ENCODE results near the gene PRUNE1.

The PRUNE1 gene

GRCh38 chr1:151008244-151009205 is at the start of gene PRUNE1:
TSS of gene PRUNE1 (plus strand) at chr1:151008449. CDS start at chr1:151008633, 184 bp downstream.
- Histone ChIP-seq H3K4me3 (ENCODE audit: low read length in 2 of 2) (peak within 1 kb of the TSS; percentile 86 to 99), H3K36me3 (ENCODE audit: control insufficient read depth in 2 of 2, insufficient read depth in 2 of 2, low read length in 2 of 2) (no peaks in the 10 kb centered on the region), H3K9ac (ENCODE audit: low read length in 2 of 2) (peak within 1 kb of the TSS; percentile 81 to 93), H3K4me1 (ENCODE audit: control insufficient read depth, insufficient read depth, low read length) (peaks cover 40% of the 10 kb centered on the region), H3K27ac (ENCODE audit: low read length) (peak within 1 kb of the TSS; percentile 92), H3K27me3 (ENCODE audit: control insufficient read depth in 1 of 2, insufficient read depth in 2 of 2, low read length in 2 of 2) (no peaks in the 10 kb centered on the region), H3K9me3 (ENCODE audit: control insufficient read depth in 2 of 2, low read length in 2 of 2) (no peaks in the 10 kb centered on the region)

GRCh38 chr1:150960646-150961045 is 47.6 kb upstream of the PRUNE1 start:
- H3K9ac ChIP-seq (ENCODE audit: low read length in 2 of 2), result no peak overlapping the region
- no peak overlapping the region for H3K4me3 ChIP-seq (ENCODE audit: low read length in 2 of 2)
- no peaks in the 10 kb centered on the region for H3K4me1 ChIP-seq (ENCODE audit: control insufficient read depth, insufficient read depth, low read length)
- peaks cover 52 to 59% of the 10 kb centered on the region in 2 donors for H3K36me3 ChIP-seq (ENCODE audit: control insufficient read depth in 2 of 2, insufficient read depth in 2 of 2, low read length in 2 of 2)
- H3K27ac ChIP-seq (ENCODE audit: low read length), result no peak overlapping the region
- H3K27me3 ChIP-seq (ENCODE audit: control insufficient read depth in 1 of 2, insufficient read depth in 2 of 2, low read length in 2 of 2), result no peaks in the 10 kb centered on the region
- H3K9me3 ChIP-seq (ENCODE audit: control insufficient read depth in 2 of 2, low read length in 2 of 2), result no peaks in the 10 kb centered on the region

GRCh38 chr1:150961756-150962155 is 46.5 kb upstream of the PRUNE1 start:
- no peak overlapping the region for H3K27ac ChIP-seq (ENCODE audit: low read length)
- peaks cover 63 to 69% of the 10 kb centered on the region in 2 donors for H3K36me3 ChIP-seq (ENCODE audit: control insufficient read depth in 2 of 2, insufficient read depth in 2 of 2, low read length in 2 of 2)
- no peak overlapping the region for H3K4me3 ChIP-seq (ENCODE audit: low read length in 2 of 2)
- H3K9ac ChIP-seq (ENCODE audit: low read length in 2 of 2), result no peak overlapping the region
- H3K4me1 ChIP-seq (ENCODE audit: control insufficient read depth, insufficient read depth, low read length), result no peaks in the 10 kb centered on the region
- no peaks in the 10 kb centered on the region for H3K9me3 ChIP-seq (ENCODE audit: control insufficient read depth in 2 of 2, low read length in 2 of 2)
- H3K27me3 ChIP-seq (ENCODE audit: control insufficient read depth in 1 of 2, insufficient read depth in 2 of 2, low read length in 2 of 2), result no peaks in the 10 kb centered on the region

GRCh38 chr1:150963321-150964163 is 44.7 kb upstream of the PRUNE1 start:
- Histone ChIP-seq H3K27ac (ENCODE audit: low read length) (no peak overlapping the region), H3K4me3 (ENCODE audit: low read length in 2 of 2) (no peak overlapping the region), H3K27me3 (ENCODE audit: control insufficient read depth in 1 of 2, insufficient read depth in 2 of 2, low read length in 2 of 2) (no peaks in the 10 kb centered on the region), H3K9ac (ENCODE audit: low read length in 2 of 2) (no peak overlapping the region), H3K9me3 (ENCODE audit: control insufficient read depth in 2 of 2, low read length in 2 of 2) (no peaks in the 10 kb centered on the region), H3K36me3 (ENCODE audit: control insufficient read depth in 2 of 2, insufficient read depth in 2 of 2, low read length in 2 of 2) (peaks cover 76 to 80% of the 10 kb centered on the region in 2 donors), H3K4me1 (ENCODE audit: control insufficient read depth, insufficient read depth, low read length) (no peaks in the 10 kb centered on the region)

GRCh38 chr1:150964164-150964489 is 44.1 kb upstream of the PRUNE1 start:
- H3K9ac ChIP-seq (ENCODE audit: low read length in 2 of 2), result peak overlapping the region in 1 of 2 donors; percentile 13
- no peak overlapping the region for H3K4me3 ChIP-seq (ENCODE audit: low read length in 2 of 2)
- H3K9me3 ChIP-seq (ENCODE audit: control insufficient read depth in 2 of 2, low read length in 2 of 2), result no peaks in the 10 kb centered on the region
- H3K27ac ChIP-seq (ENCODE audit: low read length), result no peak overlapping the region
- H3K27me3 ChIP-seq (ENCODE audit: control insufficient read depth in 1 of 2, insufficient read depth in 2 of 2, low read length in 2 of 2), result no peaks in the 10 kb centered on the region
- H3K36me3 ChIP-seq (ENCODE audit: control insufficient read depth in 2 of 2, insufficient read depth in 2 of 2, low read length in 2 of 2), result peaks cover 75 to 79% of the 10 kb centered on the region in 2 donors
- H3K4me1 ChIP-seq (ENCODE audit: control insufficient read depth, insufficient read depth, low read length), result no peaks in the 10 kb centered on the region

- no peaks in the 10 kb centered on the region for H3K27me3 ChIP-seq (ENCODE audit: control insufficient read depth in 1 of 2, insufficient read depth in 2 of 2, low read length in 2 of 2)
- peaks cover 66 to 69% of the 10 kb centered on the region in 2 donors for H3K36me3 ChIP-seq (ENCODE audit: control insufficient read depth in 2 of 2, insufficient read depth in 2 of 2, low read length in 2 of 2)
- H3K4me3 ChIP-seq (ENCODE audit: low read length in 2 of 2), result no peak overlapping the region
- no peak overlapping the region for H3K27ac ChIP-seq (ENCODE audit: low read length)
- no peak overlapping the region for H3K9ac ChIP-seq (ENCODE audit: low read length in 2 of 2)
- H3K4me1 ChIP-seq (ENCODE audit: control insufficient read depth, insufficient read depth, low read length), result peaks cover 11% of the 10 kb centered on the region
- H3K9me3 ChIP-seq (ENCODE audit: control insufficient read depth in 2 of 2, low read length in 2 of 2), result no peaks in the 10 kb centered on the region
Measured at GRCh38 chr1:150965605-150966004, 42.6 kb upstream of the PRUNE1 start.

- Histone ChIP-seq H3K27ac (ENCODE audit: low read length) (peak overlapping the region; percentile 31), H3K36me3 (ENCODE audit: control insufficient read depth in 2 of 2, insufficient read depth in 2 of 2, low read length in 2 of 2) (peaks cover 62 to 65% of the 10 kb centered on the region in 2 donors), H3K9ac (ENCODE audit: low read length in 2 of 2) (no peak overlapping the region), H3K4me1 (ENCODE audit: control insufficient read depth, insufficient read depth, low read length) (peaks cover 15% of the 10 kb centered on the region), H3K4me3 (ENCODE audit: low read length in 2 of 2) (no peak overlapping the region), H3K27me3 (ENCODE audit: control insufficient read depth in 1 of 2, insufficient read depth in 2 of 2, low read length in 2 of 2) (no peaks in the 10 kb centered on the region), H3K9me3 (ENCODE audit: control insufficient read depth in 2 of 2, low read length in 2 of 2) (no peaks in the 10 kb centered on the region)
Measured at GRCh38 chr1:150966011-150966410, 42.2 kb upstream of the PRUNE1 start.

GRCh38 chr1:150967936-150968335 is 40.3 kb upstream of the PRUNE1 start:
- H3K4me3 ChIP-seq (ENCODE audit: low read length in 2 of 2), result no peak overlapping the region
- H3K9ac ChIP-seq (ENCODE audit: low read length in 2 of 2), result no peak overlapping the region
- no peaks in the 10 kb centered on the region for H3K9me3 ChIP-seq (ENCODE audit: control insufficient read depth in 2 of 2, low read length in 2 of 2)
- no peak overlapping the region for H3K27ac ChIP-seq (ENCODE audit: low read length)
- H3K4me1 ChIP-seq (ENCODE audit: control insufficient read depth, insufficient read depth, low read length), result peaks cover 34% of the 10 kb centered on the region
- no peaks in the 10 kb centered on the region for H3K27me3 ChIP-seq (ENCODE audit: control insufficient read depth in 1 of 2, insufficient read depth in 2 of 2, low read length in 2 of 2)
- H3K36me3 ChIP-seq (ENCODE audit: control insufficient read depth in 2 of 2, insufficient read depth in 2 of 2, low read length in 2 of 2), result peaks cover 51 to 52% of the 10 kb centered on the region in 2 donors

GRCh38 chr1:150968491-150968890 is 39.8 kb upstream of the PRUNE1 start:
- Histone ChIP-seq H3K9me3 (ENCODE audit: control insufficient read depth in 2 of 2, low read length in 2 of 2) (no peaks in the 10 kb centered on the region), H3K27ac (ENCODE audit: low read length) (no peak overlapping the region), H3K27me3 (ENCODE audit: control insufficient read depth in 1 of 2, insufficient read depth in 2 of 2, low read length in 2 of 2) (no peaks in the 10 kb centered on the region), H3K4me3 (ENCODE audit: low read length in 2 of 2) (no peak overlapping the region), H3K4me1 (ENCODE audit: control insufficient read depth, insufficient read depth, low read length) (peaks cover 39% of the 10 kb centered on the region), H3K9ac (ENCODE audit: low read length in 2 of 2) (no peak overlapping the region), H3K36me3 (ENCODE audit: control insufficient read depth in 2 of 2, insufficient read depth in 2 of 2, low read length in 2 of 2) (peaks cover 47 to 48% of the 10 kb centered on the region in 2 donors)

- Histone ChIP-seq H3K27me3 (ENCODE audit: control insufficient read depth in 1 of 2, insufficient read depth in 2 of 2, low read length in 2 of 2) (no peaks in the 10 kb centered on the region), H3K36me3 (ENCODE audit: control insufficient read depth in 2 of 2, insufficient read depth in 2 of 2, low read length in 2 of 2) (peaks cover 35 to 36% of the 10 kb centered on the region in 2 donors), H3K9me3 (ENCODE audit: control insufficient read depth in 2 of 2, low read length in 2 of 2) (no peaks in the 10 kb centered on the region), H3K9ac (ENCODE audit: low read length in 2 of 2) (no peak overlapping the region), H3K4me3 (ENCODE audit: low read length in 2 of 2) (no peak overlapping the region), H3K4me1 (ENCODE audit: control insufficient read depth, insufficient read depth, low read length) (peaks cover 46% of the 10 kb centered on the region), H3K27ac (ENCODE audit: low read length) (no peak overlapping the region)
Measured at GRCh38 chr1:150969626-150970025, 38.6 kb upstream of the PRUNE1 start.
